ENCODE results near the gene SLC25A22. TPM values are rescaled to one million over a fixed set of nuclear protein-coding genes. Genes with fewer than 3 reads are reported as not detected.
A peak's percentile ranks its signal among the peaks of the same experiment; 100 is the strongest.

The SLC25A22 gene
- total and polyA plus RNA-seq, 9 of the 15 experiments (the other 6 are each of a cell fraction or from before 2014, with no cell fraction given): 0.41 to 55.4 (median 11.4) TPM

- peak; percentile 49; the same call in 1 of the 2 replicates for TF ChIP-seq ZBTB40 (IDR thresholded peaks at IDR 0.05)
- no peak for TF ChIP-seq ZBTB40 (CRISPR knock-in tag; IDR thresholded peaks at IDR 0.05)
- peak; percentile 48; the same call in 1 of the 2 replicates for TF ChIP-seq THAP12 (CRISPR knock-in tag; IDR thresholded peaks at IDR 0.05)
- peak; percentile 77 for TF ChIP-seq MYC (IDR thresholded peaks at IDR 0.05; ENCODE audit: low read depth, low read length)
- no peak for TF ChIP-seq MYC (CRISPR knock-in tag; IDR thresholded peaks at IDR 0.05; ENCODE audit: borderline replicate concordance, low read depth)
- peak; percentile 98 for TF ChIP-seq CXXC5 (CRISPR knock-in tag; IDR thresholded peaks at IDR 0.05)
- no peak for TF ChIP-seq NKRF (IDR thresholded peaks at IDR 0.05; ENCODE audit: borderline replicate concordance)
- no peak for TF ChIP-seq NCOA4 (IDR thresholded peaks at IDR 0.05; ENCODE audit: partially characterized antibody)
- TF ChIP-seq CSDE1 (IDR thresholded peaks at IDR 0.05): no peak
- TF ChIP-seq ILK (tag; IDR thresholded peaks at IDR 0.05; ENCODE audit: borderline replicate concordance, low read depth): no peak
- no peak for TF ChIP-seq ATF3 (IDR thresholded peaks at IDR 0.05)
- no peak for TF ChIP-seq ATF3 (CRISPR knock-in tag; conservative IDR thresholded peaks at IDR 0.05)
Measured at GRCh38 chr11:842370-843002, 44.4 kb upstream of the SLC25A22 start, which contains the start of the genes POLR2L and TSPAN4 (continued).

All from K562 (cell line).